Coronary artery (tissue), 2 donors: ENCODE measurements around the gene CSRNP2.
"Not testable (repeated sequence)": the region's sequence is repeated elsewhere in the genome, so short reads cannot be mapped to it uniquely, and the experiment has no call there.

Experiments used
- DNase-seq: peaks from one replicate; pipeline ENCODE4 v3.0.0-alpha.2; 2017; ENCODE audit warnings: low spot score
- H3K27ac ChIP-seq, 2 donors: fragments of 200-600 bp; sonication (generic); one replicate each; pipeline ENCODE4 v1.5.1; 2016 to 2019
- H3K4me3 ChIP-seq: fragments of 200-600 bp; sonication (generic); 2 replicates; pipeline ENCODE4 v1.5.1; 2016; ENCODE audit warnings: mild to moderate bottlenecking, moderate library complexity
- TF ChIP-seq, protein P1 (sequence below): fragments of 200-600 bp; sonication (generic); IDR thresholded peaks from one replicate; pipeline ENCODE4 v1.5.1; 2019; ENCODE audit warnings: antibody characterized with exemption

Gene CSRNP2

DNA sequence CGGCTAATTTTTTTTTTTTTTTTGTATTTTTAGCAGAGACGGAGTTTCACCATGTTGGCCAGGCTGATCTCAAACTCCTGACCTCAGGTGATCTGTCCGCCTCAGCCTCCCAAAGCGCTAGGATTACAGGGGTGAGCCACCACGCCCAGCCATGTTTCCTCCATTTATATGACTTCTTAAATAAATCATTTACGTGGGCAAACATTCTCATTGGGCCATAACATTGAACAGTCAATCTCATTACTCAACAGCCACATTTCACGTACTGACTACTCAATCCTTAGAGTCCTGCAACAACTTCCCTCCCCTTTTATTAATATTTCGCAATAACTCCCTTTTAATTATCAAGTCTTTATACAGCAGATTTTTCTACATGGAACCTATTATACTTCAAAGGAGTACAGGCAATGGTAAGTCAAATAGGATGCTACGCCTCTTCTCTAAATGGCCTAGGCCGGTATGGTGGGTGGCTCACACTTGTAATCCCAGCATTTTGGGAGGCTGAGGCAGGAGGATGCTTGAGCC lies 7.4 kb upstream of the CSRNP2 start:
- no peak overlapping the region for H3K4me3 ChIP-seq
- TF ChIP-seq, protein P1, sequence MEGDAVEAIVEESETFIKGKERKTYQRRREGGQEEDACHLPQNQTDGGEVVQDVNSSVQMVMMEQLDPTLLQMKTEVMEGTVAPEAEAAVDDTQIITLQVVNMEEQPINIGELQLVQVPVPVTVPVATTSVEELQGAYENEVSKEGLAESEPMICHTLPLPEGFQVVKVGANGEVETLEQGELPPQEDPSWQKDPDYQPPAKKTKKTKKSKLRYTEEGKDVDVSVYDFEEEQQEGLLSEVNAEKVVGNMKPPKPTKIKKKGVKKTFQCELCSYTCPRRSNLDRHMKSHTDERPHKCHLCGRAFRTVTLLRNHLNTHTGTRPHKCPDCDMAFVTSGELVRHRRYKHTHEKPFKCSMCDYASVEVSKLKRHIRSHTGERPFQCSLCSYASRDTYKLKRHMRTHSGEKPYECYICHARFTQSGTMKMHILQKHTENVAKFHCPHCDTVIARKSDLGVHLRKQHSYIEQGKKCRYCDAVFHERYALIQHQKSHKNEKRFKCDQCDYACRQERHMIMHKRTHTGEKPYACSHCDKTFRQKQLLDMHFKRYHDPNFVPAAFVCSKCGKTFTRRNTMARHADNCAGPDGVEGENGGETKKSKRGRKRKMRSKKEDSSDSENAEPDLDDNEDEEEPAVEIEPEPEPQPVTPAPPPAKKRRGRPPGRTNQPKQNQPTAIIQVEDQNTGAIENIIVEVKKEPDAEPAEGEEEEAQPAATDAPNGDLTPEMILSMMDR = no peak
- DNase-seq = no peak
- H3K27ac ChIP-seq = no peak overlapping the region

DNA sequence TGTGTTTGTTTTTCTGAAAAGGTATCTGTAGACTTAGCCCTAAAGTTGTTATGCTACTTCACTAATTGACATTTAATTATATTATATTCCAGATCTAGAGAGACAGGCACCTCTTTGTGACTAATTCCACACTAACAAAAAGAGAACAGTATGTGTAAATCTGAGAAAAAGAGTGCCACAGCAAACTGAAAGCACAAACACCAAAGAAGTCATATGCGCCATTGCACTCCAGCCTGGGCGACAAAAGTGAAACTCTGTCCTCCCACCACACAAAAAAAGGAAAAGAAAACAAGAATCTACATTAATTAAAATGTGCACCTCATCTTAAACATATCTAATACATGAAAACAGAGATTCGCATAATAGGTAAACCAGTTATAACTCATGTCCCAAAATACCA lies 4.4 kb upstream of the CSRNP2 start:
- no peak overlapping the region for H3K27ac ChIP-seq
- TF ChIP-seq, protein P1 = no peak
- DNase-seq = no peak
- H3K4me3 ChIP-seq = no peak overlapping the region

DNA sequence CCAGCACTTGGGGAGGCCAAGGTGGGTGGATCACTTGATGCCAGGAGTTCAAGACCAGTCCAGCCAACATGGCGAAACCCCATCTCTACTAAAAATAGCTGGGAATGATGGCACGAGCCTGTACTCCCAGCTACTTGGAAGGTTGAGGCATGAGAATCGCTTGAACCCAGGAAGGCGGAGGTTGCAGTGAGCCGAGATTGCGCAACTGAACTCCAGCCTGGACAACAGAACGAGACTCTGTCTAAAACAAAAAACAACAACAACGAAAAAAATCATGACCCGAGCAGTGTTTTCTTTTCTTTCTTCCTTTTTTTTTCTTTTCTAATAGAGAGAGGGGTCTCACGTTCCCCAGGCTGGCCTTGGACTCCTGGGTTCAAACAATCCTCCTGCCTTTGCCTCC lies 3.5 kb upstream of the CSRNP2 start:
- DNase-seq = no peak
- TF ChIP-seq, protein P1 = no peak
- H3K4me3 ChIP-seq = no peak overlapping the region
- no peak overlapping the region for H3K27ac ChIP-seq

DNA sequence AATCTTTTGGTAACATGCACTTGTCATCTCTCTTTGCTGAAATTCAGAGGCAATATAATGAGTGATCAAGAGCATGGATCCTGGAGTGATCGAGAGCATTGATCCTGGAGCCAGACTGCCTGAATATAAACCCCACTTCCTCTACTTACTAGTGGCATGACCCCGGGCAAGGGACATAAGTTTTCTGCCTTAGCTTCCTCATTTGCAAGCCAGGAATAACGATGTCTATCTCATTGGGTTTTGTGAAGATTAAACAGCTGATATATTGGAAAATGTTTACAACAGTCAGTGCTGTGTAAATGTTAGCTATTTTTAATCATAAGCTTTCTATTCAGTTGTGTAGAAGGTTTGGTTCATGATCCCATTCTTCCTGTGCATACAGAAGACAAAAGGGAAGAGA lies 2.4 kb upstream of the CSRNP2 start:
- DNase-seq = no peak
- no peak overlapping the region for H3K4me3 ChIP-seq
- TF ChIP-seq, protein P1 = no peak
- no peak overlapping the region for H3K27ac ChIP-seq

DNA sequence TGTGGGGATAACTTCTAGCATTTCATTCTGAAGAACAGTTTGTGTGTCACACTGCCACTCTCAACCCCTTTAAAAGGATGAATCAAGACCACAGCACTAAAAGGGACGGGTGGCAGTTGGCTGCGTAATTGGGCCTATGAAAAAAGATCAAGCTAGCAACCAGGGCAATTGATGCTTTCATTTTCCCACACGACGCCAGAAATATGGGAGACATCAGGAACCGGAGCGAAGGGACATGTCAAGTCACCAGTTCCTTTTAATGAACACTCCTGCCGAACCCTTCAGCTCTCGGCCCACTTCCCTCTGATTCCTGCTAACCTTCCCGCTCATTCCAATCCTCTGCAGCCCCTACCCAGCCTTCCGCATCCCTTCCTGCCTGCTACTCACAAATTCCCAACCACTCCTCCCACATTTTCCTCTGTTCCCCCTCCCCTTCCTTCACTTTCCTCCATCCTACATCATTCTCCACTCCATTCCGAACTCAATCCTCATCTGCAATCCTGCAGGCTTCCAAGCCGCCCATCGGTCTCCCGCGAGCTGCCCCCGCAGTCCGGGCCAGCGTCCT lies 753 bp downstream of the CSRNP2 start:
- H3K27ac ChIP-seq = peak overlapping the region; percentile 91 to 100
- peak overlapping the region; percentile 99 for H3K4me3 ChIP-seq
- peak; percentile 74 for DNase-seq
- TF ChIP-seq, protein P1 = no peak

DNA sequence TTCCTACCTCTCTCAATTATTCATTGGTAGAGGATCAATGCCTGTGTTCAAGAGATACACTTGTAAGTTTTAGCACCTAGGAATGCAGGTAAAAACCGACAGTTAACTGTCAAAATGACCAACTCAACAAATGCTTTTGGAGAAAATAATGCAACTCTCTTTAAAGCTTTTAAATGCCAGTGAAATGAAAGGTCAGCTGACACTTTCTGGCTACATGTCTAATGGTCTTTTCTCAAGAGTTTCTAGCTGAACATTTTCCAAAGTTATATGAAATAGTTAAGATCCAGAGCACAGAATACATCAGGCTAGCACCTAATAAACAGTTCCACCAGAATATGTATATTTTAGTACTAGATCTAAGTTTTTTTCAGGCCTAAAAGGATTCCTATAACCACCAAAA lies 2.0 kb downstream of the CSRNP2 start:
- DNase-seq = no peak
- TF ChIP-seq, protein P1 = no peak
- no peak overlapping the region for H3K27ac ChIP-seq
- no peak overlapping the region for H3K4me3 ChIP-seq

DNA sequence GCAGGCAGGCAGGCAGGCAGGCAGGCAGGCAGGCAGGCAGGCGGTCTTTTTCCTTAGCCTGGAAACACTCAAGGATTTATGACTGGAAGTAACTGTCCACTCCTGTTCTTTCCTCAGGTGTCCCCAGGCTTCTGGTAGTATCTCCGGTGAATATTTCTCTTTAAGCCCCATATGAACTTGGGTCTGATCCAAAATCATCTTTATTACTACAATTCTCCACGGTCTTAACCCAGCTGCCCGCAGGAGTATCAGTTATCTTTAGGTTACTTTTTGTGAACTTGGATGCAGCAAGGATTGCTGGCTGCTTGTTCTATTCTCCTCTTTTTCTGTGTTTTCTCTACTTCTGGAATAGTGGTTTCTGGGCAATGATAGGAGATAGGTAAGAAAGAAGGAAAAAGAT lies 3.3 kb downstream of the CSRNP2 start:
- DNase-seq = no peak
- Histone ChIP-seq H3K27ac (no peak overlapping the region), H3K4me3 (no peak overlapping the region)
- TF ChIP-seq, protein P1 = no peak

DNA sequence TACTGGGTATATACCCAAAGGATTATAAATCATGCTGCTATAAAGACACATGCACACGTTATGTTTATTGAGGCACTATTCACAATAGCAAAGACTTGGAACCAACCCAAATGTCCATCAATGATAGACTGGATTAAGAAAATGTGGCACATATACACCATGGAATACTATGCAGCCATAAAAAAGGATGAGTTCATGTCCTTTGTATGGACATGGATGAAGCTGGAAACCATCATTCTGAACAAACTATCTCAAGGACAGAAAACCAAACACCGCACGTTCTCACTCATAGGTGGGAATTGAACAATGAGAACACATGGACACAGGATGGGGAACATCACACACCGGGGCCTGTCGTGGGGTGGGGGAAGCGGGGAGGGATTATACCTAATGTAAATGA lies 4.5 kb downstream of the CSRNP2 start:
- H3K4me3 ChIP-seq, H3K27ac ChIP-seq, DNase-seq: not testable (repeated sequence)

DNA sequence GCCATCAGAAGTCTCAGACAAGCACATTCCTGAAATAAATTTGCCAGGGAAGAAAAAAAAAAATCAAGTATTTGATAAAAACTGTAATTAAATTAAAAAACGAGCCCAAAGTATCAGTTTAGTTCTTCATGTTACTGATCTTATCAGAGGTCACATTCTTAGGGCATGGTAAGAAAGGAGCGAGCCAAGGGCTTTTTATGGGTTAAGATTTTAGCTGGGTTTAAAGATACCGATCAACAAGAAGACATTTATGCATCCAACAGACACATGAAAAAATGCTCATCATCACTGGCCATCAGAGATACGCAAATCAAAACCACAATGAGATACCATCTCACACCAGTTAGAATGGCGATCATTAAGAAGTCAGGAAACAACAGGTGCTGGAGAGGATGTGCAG lies 5.0 kb downstream of the CSRNP2 start:
- DNase-seq, H3K4me3 ChIP-seq, H3K27ac ChIP-seq: not testable (repeated sequence)
